Activated naive CD8-positive, alpha-beta T cell treated with anti-CD3 and anti-CD28 coated beads, Interleukin-2, amount 50 U/mL, for 16 hours (primary cell): ENCODE results near the gene ADARB2.
"Not testable (repeated sequence)": the region's sequence is repeated elsewhere in the genome, so short reads cannot be mapped to it uniquely, and the experiment has no call there.

ENCODE experiments used
- DNase-seq: peaks from one replicate; pipeline ENCODE4 v3.0.0-alpha.2; 2020; ENCODE audit warnings: low read depth, low spot score

The ADARB2 gene

DNA sequence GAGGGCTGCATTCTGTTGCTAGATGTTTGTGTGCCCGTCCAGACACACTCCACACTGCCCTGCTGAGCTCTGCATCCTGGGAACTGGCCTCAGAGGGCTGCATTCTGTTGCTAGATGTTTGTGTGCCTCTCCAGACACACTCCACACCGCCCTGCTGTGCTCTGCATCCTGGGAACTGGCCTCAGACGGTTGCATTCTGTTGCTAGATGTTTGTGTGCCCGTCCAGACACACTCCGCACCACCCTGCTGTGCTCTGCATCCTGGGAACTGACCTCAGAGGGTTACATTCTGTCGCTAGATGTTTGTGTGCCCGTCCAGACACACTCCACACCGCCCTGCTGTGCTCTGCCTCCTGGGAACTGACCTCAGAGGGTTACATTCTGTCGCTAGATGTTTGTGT, 120.6 kb downstream of the ADARB2 start:
- DNase-seq = not testable (repeated sequence)

DNA sequence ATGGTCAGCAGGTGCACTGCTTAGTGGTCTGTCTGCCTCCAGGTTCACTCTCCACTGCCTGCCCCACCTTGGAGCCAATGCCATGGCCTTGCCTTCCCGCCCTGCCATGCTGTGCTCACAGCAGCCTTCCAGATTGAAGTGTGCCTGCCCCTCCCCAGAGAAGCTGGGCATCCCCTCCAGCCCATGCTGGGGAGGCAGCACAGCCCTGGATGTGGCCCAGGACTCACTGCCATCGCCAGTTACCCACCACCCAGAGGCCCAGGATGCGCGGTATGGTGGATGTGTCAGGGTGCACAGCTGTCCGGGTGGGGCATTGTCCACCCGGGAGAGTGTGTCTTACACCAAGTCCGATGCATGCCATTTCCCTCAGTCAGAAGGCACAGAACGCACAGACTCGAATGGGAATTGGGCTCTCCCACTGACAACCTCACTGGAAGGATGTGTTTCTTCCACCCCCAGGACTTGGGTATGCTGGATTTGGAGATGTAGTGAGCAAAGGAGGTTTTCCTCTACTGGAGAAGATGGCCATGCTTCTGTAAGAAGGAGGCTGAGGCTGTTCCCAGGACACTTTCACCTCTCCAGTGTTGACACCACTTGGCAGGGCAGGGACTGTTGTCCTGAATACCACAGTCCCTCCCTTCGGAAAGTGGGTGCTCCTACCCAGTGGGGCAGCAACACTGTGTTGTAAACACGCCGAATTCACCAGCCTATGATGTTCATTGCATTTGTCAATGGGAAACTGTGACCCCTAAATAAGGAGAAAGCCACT, 122.0 kb downstream of the ADARB2 start:
- no peak for DNase-seq

DNA sequence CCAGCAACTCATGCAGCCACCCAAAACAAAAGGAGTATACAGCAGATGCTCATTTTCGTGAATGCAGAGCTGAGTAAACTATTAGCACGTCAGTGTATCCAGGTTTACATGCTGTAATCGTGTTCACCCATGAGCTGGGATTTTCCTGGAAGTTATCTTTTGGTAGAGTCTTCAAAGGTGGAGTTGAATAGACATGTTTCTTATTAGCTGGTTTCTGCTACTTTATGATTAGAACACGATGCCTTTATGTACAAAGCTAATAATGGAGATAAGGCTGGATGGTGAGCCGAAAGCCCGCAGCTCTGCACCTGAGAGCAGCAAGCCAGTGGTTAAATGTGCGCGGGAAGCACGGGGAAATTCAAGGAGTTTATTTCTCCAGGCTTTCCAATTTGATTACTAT, 123.8 kb downstream of the ADARB2 start:
- DNase-seq = no peak

DNA sequence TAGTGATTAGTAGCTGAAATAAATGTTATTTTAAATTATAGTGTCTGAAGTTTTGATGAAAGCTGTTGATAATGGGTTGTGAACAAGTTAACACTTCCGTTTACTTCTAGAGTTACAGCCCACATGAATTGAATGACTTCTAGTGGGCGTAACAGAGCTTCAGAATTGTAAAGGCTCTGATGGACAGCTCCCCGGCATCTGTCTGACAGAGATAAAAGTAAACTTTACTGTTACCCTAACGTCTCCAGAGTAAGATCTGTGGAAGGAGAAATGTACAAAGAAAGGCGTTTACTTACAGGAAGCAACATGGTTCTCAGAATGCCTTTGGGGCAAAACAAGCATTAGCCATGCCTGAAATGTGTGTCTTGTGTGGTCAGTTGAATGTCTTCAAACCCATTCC, 124.4 kb downstream of the ADARB2 start:
- no peak for DNase-seq

DNA sequence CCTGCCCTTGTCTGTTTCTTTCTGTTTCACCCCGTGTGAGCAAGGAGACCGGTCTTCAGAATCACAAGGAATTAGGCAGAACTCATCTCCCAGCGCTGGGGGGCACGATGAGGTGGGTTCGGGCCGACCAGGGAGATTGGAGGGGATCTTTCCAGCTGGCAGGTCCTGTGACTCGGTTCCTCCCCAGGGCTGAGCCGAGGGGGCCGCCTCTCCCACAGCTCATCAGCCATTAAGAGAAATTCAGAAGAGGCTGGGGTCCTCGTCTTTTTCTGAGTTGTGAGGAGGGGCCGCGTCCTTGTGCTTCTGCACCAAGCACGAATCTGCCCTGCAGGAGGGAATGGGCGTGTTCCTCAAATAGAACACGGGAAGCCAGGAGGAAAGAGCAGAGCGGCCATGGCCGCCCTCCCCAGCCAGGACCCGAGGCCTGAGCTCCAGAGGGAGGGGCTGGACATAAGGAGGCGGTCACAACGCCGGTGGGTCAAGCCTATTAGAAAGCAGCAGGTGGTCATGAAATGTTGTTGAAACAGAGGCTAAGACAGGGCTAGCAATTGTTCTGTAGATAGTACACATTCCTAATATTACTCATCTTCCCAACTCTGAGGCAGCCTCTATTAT, 125.3 kb downstream of the ADARB2 start:
- DNase-seq = no peak

DNA sequence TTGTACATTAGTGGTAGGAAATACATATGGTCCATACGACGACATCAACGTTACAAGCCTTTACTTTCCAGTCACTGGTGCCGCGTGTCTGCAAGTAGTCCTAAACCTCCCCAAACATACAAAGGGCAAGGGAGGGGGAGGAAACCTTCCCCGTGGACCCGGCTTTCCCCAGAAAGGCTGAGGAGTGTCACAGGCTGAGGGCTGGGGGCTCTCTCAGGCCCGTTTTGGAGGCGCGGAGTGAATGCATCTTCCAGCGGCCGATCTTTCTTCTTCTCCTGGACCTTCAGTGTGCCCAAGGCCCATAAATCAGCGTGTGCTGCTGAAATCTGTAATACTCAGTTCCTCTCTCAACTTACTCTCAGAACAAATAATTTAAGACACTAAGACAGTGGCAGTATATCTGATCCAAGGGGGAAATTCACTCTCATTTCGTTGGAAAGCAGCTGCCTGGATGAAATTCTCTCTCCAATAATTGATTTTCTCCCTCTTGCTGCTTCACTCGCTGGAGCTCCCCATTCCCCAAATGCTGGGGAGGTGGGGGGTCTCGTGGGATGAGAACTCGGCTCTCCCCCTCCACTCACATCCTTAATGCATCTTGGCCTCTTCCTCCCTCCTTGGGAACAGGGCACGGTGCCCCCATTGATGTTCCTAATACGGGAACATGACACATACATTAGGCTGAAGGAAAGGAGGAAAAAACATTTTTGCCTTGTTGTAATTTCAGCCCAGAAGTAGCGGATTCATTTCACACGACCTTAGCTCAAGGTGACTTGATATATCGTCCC, 126.1 kb downstream of the ADARB2 start:
- DNase-seq = no peak

DNA sequence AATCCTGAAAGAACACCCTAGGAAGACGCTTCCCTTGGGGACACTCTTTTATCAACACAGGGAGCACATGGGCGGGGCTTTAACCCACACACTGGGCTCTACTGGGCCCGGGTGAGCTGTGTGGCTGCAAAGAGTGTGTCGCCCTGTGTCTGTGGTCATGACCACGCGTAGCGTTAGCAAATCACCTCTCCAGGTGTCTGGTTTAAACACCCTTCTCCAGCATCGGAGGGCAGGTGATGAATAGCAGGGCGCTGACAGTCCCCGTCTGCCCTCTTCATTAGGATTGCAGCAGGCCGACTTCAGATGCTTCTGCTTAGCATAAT, 127.7 kb downstream of the ADARB2 start:
- no peak for DNase-seq

DNA sequence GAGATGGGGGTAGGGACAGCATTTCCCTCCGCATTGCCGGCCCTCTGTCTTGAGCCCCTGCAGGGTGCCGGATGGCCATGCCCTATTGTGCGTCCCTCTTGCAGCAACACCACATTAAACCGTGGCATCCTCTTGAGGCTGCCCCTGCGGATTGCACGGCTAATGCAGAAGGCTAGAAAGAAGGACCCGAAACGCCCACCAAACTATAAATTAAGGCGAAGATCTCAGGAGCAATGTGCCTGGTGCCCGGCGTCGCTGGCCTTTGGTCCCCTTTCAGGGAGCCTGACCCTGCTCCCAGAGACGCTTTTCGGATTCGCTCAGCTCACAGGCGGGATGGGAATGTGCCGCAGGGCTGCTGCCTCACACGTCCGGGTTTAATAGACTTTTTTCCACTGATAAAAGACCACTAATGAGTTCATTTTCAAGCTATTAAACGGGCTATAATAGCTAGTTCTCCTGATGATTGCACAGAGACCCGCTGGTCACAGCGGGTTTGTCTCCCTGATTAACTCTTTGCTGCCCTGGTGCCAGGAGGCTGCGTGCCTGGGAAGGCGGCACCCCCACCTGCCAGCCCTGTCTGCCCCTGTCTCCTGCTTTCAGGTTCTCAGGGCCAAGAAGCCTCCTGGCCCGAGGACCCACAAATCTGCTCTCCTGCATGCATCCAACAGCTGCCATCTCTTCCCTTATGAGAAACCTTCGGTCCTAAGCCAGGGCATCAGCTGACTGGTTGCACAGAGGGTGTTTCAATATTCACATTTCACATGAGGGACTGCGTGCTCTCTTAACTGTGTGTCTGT, 128.3 kb downstream of the ADARB2 start:
- no peak for DNase-seq

DNA sequence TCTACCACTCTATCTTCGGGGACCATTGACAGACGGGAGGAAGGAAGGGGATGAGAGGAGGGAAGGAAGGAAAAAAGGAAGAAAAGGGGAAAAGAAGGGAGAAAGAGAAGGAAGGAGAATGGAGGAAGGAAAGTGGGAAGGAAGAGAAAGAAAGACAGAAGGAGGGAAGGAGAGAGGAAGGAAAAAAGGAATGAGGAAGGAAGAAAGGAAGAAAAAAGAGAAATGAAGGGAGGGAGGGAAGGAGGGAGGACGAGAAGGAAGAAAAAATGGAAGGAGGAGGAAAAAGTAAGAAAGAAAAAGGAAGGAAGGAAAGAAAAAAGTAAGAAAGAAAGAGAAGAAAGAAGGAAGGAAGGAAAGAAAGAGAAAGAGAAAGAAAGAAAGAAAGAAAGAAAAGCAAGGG, 128.9 kb downstream of the ADARB2 start:
- no peak for DNase-seq

DNA sequence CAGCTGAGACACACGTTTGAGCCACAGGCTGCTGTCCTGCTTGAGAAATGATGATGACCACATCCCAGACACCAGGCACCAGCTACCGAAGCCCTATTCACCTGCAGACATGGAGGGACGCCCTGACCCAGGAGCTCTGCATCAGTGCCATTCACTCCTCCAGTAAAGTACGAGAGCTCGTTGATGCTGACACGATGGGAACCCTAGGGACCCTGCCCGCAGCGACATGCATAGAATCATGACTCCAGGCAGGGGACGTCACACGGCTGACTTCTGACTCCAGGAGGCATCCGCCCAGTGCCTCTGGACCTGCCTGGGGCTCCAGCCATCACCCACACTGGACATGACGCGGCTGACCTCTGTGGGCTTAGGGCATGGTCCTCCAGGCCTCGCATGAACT, 129.9 kb downstream of the ADARB2 start:
- DNase-seq = no peak

DNA sequence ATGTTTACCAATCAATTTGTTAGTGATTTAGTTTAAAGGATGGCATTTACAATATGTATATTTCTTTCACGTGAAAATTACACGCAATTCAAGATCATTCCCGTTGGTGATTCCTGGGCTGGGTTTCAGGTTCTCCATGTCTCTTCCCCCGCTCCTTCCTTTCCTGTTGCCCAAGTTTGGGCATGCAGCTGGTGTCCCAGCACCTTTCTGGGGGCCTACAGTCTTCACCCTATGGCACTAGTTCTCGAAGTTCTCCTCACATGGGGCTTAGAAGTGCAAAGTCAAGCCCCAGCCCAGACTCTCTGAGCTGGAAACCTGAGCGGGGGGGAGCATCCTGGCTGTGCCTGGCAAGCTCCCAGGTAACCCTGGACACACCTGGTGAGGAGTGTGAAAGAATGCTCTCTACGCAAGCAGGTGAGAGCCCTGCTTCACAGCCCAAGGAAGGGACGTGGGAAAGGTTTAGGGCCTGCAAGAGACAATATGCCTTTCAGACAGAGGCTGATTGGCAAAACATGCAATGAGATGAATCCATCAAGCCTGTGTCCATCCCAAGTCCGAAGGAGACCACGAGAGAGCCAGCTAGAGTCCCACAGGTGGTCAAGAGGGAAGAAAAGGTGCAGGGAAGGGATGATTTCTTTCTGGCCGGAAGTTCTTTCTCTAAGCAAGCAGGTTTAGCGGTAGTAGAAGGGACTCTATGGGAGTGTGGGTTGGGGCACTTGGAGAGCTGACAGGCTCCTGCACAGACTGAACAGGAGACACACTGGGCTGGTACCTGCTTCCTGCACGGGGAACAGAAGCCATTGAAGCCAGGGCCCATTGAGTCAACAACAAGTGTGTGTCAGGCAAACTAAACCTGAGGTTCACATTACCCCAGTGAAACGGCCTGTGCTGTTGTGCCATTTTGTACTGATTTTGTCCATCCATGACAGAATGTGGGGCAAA, 131.1 kb downstream of the ADARB2 start:
- DNase-seq = no peak

DNA sequence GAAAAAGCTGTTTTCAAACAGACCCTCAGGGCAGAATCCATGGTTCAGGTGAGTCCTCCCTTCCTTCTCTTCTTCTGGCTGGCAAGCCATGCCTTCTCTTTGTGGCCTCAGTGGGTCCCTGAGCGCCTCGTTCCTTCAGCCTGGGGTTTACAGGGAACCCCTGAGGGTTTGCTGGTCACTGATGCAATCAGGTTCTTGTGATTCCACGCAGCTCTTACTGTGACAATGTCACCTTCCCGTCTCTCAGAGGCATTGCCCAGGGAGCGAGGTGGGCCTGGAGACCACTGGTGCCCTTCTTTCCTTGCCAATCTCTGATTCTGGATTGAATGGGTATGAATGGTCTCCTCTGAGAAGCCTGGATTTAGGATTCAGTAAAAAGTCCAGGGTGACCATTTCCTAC, 132.2 kb downstream of the ADARB2 start:
- no peak for DNase-seq

DNA sequence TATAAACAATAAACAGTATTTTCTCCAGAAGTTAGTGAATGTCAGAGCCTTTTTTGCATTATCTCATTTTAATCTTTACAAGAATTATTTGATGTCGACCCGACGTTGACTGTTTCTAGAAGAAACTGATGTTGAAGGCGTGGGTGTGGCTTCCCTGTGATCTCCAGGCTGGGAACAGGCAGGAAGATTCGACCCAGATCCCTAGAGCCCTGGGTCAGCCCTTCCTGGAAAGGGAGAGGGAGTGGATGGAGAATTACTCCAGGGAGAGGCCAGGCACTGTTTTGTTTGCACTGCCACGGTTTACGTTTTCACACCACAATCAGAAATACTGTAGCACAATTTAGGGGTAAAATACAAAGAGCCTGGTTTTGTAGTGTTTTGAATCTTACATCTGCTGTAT, 133.1 kb downstream of the ADARB2 start:
- DNase-seq = no peak

DNA sequence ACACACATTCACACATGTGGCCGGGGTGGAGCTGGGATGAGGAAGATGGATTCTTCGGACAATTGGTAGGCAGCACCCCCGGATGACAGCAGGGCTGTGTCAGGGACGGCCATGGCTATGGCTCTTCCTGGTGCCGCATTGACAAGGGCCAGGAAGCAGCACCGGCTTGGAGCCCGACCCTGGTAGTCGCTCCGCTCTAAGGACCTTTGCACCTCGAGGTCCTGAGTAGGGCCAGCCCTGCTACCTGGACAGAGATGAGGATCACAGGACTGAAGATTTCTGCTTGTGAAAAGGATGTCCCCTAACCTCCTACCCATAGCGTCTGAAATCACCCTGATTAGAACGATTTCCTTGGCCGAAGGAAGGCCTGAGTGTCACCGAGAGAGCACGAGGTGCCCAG, 134.1 kb downstream of the ADARB2 start:
- DNase-seq = no peak

DNA sequence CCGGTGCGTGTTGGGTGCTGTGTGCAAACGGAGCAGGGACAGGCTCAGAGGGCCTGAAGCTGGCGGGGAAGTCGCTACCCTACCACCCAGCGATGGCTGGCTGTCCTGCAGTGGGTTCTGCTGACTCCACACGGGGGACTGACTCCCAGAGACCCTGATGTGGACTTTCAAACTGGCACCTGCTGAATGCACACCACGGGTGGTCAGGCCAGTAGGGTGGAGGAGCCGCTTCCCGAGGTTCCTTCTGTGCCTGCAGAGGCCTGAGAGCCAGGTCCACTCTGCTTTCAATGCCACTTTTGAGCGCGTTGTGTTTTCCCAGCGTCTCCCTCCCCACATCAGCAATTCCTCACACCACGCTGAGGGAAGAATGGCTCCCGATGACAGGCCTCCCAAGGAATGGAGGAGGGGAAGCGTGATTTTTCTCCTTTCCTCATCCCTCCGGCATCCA, 135.3 kb downstream of the ADARB2 start:
- DNase-seq = no peak

DNA sequence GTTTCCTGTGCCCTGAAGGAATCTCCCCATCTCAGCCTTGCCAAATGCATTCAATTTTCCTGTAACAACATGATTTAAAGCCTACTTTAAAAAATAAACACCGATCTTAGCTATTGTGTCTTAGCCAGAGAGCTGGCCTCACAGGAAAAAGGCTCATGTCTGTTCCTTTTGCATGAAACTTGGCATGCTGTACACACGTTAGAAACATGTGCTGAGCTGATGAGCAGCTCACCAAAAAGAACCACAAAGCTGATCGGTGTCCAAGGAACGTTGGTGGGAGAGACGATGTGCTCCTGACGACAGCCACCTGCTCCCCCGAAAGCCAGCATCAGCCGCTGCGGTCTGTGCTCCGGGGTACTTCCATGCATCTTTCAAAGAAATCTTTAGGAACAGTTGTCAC, 135.9 kb downstream of the ADARB2 start:
- no peak for DNase-seq

DNA sequence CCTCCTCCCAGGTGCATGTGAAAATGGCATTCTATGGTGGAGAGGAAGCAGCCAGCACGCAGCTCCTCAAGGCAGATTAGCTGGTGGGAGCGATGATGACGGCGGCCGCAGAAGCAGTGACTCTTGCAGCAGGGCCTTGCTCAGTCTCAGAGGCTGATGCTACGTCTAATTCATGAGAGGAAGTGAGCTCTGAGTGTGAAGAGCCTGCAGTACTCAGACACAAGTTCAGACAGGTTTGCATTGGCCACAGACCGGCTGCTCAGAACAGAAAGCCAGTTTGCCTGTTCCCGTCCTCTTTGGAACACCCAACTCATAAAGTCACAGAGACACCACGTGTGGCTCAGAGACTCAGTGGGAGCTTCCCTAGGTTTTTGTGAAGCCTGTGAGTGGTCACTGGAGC, 136.5 kb downstream of the ADARB2 start:
- DNase-seq = no peak

DNA sequence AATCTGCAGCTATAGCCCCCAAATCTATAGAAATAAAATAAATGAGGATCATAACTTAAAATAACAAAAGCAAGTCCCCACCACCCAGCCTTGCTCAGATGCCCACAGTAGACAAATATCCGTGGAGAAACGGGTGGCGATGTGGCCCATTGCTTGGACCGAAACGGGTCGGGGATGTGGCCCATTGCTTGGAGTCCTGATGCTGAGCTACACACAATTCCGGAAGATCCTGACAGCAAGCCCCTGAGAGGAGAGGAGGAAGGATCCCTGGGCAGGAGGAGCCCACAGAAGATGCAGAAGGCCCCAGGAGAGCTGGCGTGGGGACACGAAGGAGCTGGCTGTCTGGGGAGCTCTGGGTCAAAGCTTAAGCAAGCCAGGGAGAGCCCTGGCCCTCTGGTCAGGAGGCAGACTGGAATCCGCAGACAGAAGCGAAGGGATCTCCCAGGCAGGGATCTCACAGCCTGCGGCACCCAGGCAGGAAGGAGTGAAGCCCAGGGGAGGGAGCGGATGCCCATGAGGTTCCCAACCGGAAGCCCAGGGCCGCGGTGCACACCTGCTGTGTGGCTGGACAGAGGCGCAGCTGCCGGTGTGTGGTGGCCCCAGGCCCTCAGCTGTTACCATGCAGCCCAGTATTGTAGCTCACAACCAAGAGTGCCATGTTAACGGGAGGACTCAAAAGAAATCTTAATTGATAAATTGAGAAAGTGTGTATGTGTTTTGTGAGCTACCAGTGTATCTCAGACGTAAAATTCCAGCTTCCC, 138.8 kb downstream of the ADARB2 start:
- no peak for DNase-seq

DNA sequence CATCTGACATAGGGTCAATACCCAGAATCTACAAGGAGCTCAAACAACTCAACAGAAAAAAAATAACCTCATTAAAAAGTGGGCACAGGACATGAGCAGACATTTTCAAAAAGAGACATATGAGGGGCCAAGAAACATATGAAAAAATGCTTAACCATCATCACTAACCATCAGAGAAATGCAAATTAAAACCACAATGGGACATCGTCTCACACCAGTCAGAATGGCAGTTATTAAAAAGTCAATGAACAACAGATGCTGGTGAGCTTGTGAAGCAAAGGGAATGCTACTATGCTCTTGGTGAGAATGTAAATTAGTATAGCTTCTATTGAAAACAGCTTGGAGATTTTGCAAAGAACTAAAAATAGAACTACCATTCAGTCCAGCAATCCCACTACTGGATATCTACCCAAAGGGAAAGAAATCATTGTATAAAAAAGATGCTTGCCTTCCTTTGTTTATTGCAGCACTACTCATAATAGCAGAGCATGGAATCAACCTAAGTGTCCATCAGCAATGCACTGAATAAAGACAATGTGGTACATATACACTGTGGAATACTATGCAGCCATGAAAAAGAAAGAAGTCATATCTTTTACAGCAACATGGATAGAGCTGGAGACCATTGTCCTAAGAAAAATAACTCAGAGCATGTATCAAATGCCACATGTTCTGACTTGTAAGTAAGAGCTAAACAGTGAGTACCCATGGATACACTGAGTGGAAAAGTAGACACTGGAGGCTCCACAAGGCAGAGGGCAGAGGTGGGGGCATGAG, 139.8 kb downstream of the ADARB2 start:
- DNase-seq = no peak
